Activated naive CD8-positive, alpha-beta T cell treated with anti-CD3 and anti-CD28 coated beads, Interleukin-2, amount 10 ng/mL, durations not matched to agents 7 days and 5 days (primary cell): ENCODE data around the gene MMP13. TPM values are rescaled to one million over a fixed set of nuclear protein-coding genes. Genes with fewer than 3 reads are reported as not detected.
A peak's percentile ranks its signal among the peaks of the same experiment; 100 is the strongest.

Experiments
- ATAC-seq: fragments of 150-1000 bp; cut with Tn5 transposase; one replicate; pipeline ENCODE4 v1.10.0; 2021; ENCODE audit warnings: low read depth, moderate library complexity
- POLR2A ChIA-PET: fragments of 350-600 bp; sonication (Branson Sonifier 250); formaldehyde crosslinking; loops from one replicate; lab custom pipeline; 2021; ENCODE audit warnings: antibody characterized with exemption; lab: Charles Lee
- DNase-seq: peaks from one replicate; pipeline ENCODE4 v3.0.0; 2021
- H3K27ac Mint-ChIP-seq: one replicate; pipeline ENCODE4 v1.8.0; 2022; ENCODE audit warnings: mild to moderate bottlenecking, mixed read lengths
- H3K27me3 Mint-ChIP-seq: one replicate; pipeline ENCODE4 v1.8.0; 2022; ENCODE audit warnings: mild to moderate bottlenecking, moderate library complexity, mixed read lengths
- H3K36me3 Mint-ChIP-seq: one replicate; pipeline ENCODE4 v1.8.0; 2021; ENCODE audit warnings: mild to moderate bottlenecking, mixed read lengths
- H3K4me1 Mint-ChIP-seq: one replicate; pipeline ENCODE4 v1.8.0; 2021; ENCODE audit warnings: mixed read lengths
- H3K4me3 Mint-ChIP-seq: one replicate; pipeline ENCODE4 v1.8.0; 2022; ENCODE audit warnings: mild to moderate bottlenecking, moderate library complexity, mixed read lengths
- H3K9me3 Mint-ChIP-seq: one replicate; pipeline ENCODE4 v1.8.0; 2021; ENCODE audit warnings: mixed read lengths
- total RNA-seq, 2 experiments: library from RNA; stranded (reverse); gene quantifications; one replicate each; pipeline ENCODE4 v1.2.3, GENCODE V29; 2021

Gene MMP13
- total RNA-seq, 2 experiments from 2014 or later, result not detected

DNA sequence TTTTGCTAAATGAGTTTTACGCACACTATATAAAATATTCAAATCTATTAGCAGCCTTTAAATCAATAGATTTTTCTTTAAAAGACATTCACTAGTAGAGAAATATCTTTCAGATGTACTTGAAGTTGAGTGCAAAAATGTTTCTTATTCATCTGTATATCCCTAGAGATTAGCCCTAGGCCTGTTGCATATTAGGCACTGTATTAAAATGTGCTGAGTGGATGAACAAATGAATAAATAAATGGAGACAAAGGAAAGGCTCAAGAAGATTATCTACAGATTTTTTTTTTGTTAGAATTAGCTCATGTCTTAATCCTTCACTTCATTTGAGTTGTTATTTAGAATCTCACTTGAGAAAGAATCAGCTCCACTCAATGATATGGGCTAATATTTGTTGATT lies 12.0 kb upstream of the MMP13 start:
- no peak overlapping the region for H3K4me3 Mint-ChIP-seq
- H3K27me3 Mint-ChIP-seq, result peaks cover 20% of the 10 kb centered on the region
- H3K9me3 Mint-ChIP-seq, result no peaks in the 10 kb centered on the region
- peaks cover 1% of the 10 kb centered on the region for H3K4me1 Mint-ChIP-seq
- DNase-seq (no peak), ATAC-seq (no peak)
- POLR2A ChIA-PET, result no interaction called here
- no peak overlapping the region for H3K27ac Mint-ChIP-seq
- H3K36me3 Mint-ChIP-seq, result no peaks in the 10 kb centered on the region

- POLR2A ChIA-PET, result no interaction called here
- DNase-seq (no peak), ATAC-seq (no peak)
- Mint-ChIP-seq H3K27ac (no peak overlapping the region), H3K9me3 (no peaks in the 10 kb centered on the region), H3K36me3 (no peaks in the 10 kb centered on the region), H3K27me3 (peaks cover 11% of the 10 kb centered on the region), H3K4me3 (no peak overlapping the region), H3K4me1 (no peaks in the 10 kb centered on the region)
These were observed 10.5 kb upstream of the MMP13 start for GRCh38 chr11:102966011-102966410.

GRCh38 chr11:102964867-102965266 lies 9.3 kb upstream of the MMP13 start:
- no peaks in the 10 kb centered on the region for H3K4me1 Mint-ChIP-seq
- H3K4me3 Mint-ChIP-seq, result no peak overlapping the region
- H3K9me3 Mint-ChIP-seq, result no peaks in the 10 kb centered on the region
- POLR2A ChIA-PET, result no interaction called here
- H3K27me3 Mint-ChIP-seq, result peaks cover 8% of the 10 kb centered on the region
- no peaks in the 10 kb centered on the region for H3K36me3 Mint-ChIP-seq
- H3K27ac Mint-ChIP-seq, result no peak overlapping the region
- DNase-seq, result no peak
- no peak for ATAC-seq

DNA sequence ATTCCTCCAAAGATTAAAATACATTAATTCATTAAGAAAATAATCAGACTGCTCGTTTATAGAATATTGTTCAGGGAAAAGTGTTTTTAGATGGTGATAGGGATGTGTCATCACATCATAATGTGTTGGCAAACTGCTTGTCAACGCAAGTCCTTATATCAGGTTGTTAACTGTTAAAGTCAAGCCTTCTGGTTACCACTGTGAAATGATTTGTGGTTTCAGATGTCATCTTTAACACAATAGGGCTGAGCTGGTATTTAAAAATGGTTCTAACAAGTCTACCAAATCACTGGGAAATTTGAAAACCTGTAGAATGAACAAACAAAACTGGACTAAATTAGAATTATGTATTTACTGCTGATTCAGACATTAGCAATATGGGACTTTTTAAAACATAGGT lies 2.4 kb upstream of the MMP13 start:
- Mint-ChIP-seq H3K27ac (no peak overlapping the region), H3K4me1 (no peaks in the 10 kb centered on the region), H3K36me3 (no peaks in the 10 kb centered on the region), H3K4me3 (no peak overlapping the region), H3K9me3 (no peaks in the 10 kb centered on the region), H3K27me3 (peaks cover 2% of the 10 kb centered on the region)
- no peak for ATAC-seq
- no peak for DNase-seq
- POLR2A ChIA-PET, result no interaction called here

- H3K36me3 Mint-ChIP-seq, result no peaks in the 10 kb centered on the region
- no peak overlapping the region for H3K27ac Mint-ChIP-seq
- H3K27me3 Mint-ChIP-seq, result peaks cover 4% of the 10 kb centered on the region
- no peaks in the 10 kb centered on the region for H3K4me1 Mint-ChIP-seq
- ATAC-seq (no peak), DNase-seq (no peak)
- H3K9me3 Mint-ChIP-seq, result no peaks in the 10 kb centered on the region
- H3K4me3 Mint-ChIP-seq, result no peak overlapping the region
- POLR2A ChIA-PET, result no interaction called here
These were observed 4.9 kb downstream of the MMP13 start for GRCh38 chr11:102950622-102951081.

DNA sequence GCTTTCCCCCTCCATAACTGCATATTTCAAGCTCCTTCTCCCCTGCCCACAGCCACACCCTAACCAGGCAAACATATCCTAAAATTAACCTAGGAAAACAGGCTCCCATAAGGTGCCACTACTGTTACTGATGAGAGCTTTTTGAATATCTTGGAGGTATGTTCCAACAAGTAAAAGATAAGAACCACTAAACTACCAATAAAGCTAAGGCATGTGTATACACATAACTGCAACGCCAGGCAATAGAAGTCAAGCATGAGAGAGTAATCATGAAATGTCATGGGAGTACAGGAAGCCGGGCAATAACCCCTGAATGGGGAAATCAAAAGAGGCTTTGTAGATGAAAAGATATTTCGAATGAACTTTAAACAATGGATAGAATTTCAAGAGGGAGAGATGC lies 9.3 kb downstream of the MMP13 start:
- Mint-ChIP-seq H3K27me3 (peaks cover 8% of the 10 kb centered on the region), H3K4me1 (no peaks in the 10 kb centered on the region), H3K27ac (no peak overlapping the region), H3K36me3 (no peaks in the 10 kb centered on the region), H3K9me3 (no peaks in the 10 kb centered on the region), H3K4me3 (no peak overlapping the region)
- POLR2A ChIA-PET, result no interaction called here
- DNase-seq (no peak), ATAC-seq (no peak)

DNA sequence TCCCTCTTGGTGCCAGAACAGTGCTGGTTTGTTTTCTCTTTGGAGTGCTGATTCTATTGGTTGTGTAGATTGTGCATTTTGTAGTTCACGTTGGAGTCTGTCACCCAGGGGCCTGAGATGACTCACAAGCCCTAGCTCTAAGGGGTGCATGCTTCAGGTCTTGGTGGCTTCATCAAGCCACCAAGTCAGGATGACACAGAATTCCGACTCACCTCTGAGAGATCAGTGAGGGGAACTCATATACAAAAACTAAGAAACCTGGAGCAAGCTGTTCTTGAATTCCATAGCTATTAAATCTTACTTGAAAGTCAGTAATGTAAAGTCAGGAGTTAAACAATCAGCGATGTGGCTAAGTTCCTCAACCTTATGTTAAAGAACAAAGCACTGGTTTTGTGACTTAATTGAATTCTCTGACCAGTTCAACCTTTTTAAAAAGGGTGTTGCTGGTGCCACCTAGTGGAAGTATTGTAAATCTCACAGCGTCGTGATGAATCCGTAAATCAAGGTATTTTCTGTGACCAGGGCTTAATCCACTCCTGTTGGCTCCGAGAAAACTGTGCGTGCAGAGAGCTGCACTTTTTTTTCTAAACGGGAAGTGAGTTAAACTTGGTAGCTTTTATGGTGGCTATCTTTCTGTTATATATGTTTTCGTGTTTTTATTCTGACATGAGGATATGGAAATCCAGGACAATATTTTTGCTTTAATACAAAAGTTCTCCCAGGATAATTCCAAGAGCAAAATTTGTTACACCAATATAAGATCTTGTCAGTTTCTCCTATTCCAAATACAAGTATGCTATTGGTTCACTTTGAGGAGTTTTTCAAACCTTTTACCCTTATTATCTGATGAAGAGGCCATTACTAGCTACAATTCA lies 14.6 kb downstream of the MMP13 start:
- peaks cover 2% of the 10 kb centered on the region for H3K4me1 Mint-ChIP-seq
- H3K27me3 Mint-ChIP-seq, result peaks cover 8% of the 10 kb centered on the region
- H3K27ac Mint-ChIP-seq, result no peak overlapping the region
- DNase-seq, result no peak
- POLR2A ChIA-PET, result no interaction called here
- H3K36me3 Mint-ChIP-seq, result no peaks in the 10 kb centered on the region
- H3K4me3 Mint-ChIP-seq, result no peak overlapping the region
- H3K9me3 Mint-ChIP-seq, result peaks cover 3% of the 10 kb centered on the region
- peak; percentile 66 for ATAC-seq

DNA sequence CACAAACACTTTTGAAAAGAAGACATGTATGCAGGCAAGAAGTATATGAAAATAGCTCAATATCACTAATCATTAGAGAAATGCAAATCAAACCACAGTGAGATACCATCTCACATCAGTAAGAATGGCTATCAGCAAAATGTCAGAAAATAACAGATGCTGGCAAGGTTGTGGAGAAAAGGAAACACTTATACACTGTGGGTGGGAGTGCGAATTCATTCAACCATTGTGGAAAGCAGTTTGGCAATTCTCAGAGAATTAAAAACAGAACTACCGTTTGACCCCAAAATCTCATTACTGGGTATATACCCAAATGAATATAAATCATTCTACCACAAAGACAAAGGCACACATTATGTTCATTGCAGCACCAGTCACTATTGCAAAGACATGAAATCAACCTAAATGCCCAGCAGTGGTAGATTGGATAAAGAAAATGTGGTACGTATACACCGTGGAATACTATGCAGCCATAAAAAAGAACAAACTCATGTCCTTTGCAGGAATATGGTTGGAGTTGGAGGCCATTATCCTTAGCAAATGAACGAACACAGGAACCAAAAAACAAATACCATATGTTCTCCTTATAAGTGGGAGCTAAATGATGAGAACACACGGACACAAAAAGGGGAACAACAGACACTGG lies 18.5 kb downstream of the MMP13 start:
- Mint-ChIP-seq H3K27ac (no peak overlapping the region), H3K36me3 (no peaks in the 10 kb centered on the region), H3K27me3 (peaks cover 6% of the 10 kb centered on the region), H3K4me1 (peaks cover 2% of the 10 kb centered on the region), H3K4me3 (no peak overlapping the region), H3K9me3 (peaks cover 3% of the 10 kb centered on the region)
- DNase-seq, result no peak
- POLR2A ChIA-PET, result no interaction called here
- ATAC-seq, result no peak

DNA sequence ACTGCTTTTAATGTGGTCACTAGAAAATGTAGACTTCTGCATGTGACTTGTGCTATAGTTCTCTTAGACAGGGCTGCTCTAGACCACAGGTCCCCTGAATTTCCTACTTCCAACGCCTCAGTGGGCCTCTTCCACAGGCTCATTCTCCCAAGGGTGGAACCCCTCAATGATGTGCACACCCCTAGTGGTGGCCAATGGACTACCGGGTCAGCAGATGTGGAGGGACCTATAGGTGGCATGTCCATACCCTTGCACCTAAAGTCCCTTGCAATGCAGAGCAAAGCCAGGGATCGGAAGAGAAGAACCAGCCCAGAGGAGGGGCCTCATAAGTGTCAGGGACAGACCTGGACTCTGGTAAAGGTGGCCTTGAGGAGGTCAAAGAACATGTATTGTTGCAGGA lies 20.0 kb downstream of the MMP13 start:
- no peaks in the 10 kb centered on the region for H3K4me1 Mint-ChIP-seq
- POLR2A ChIA-PET, result interaction anchor here (0.7 kb wide), 1 partner anchor 215 kb away, joined by 3 read pairs; no protein-coding TSS in a partner anchor

GRCh38 chr11:102934735-102935134 lies 20.8 kb downstream of the MMP13 start:
- Mint-ChIP-seq H3K36me3 (no peaks in the 10 kb centered on the region), H3K27ac (no peak overlapping the region), H3K27me3 (peaks cover 3% of the 10 kb centered on the region), H3K9me3 (peaks cover 3% of the 10 kb centered on the region), H3K4me3 (no peak overlapping the region), H3K4me1 (no peaks in the 10 kb centered on the region)
- DNase-seq, result no peak
- no peak for ATAC-seq
- POLR2A ChIA-PET, result interaction anchor here (0.7 kb wide), 1 partner anchor 215 kb away, joined by 3 read pairs; no protein-coding TSS in a partner anchor

More for the DNA sequence above, 20.0 kb downstream of the MMP13 start:
- DNase-seq, result no peak
- peaks cover 3% of the 10 kb centered on the region for H3K9me3 Mint-ChIP-seq
- H3K36me3 Mint-ChIP-seq, result no peaks in the 10 kb centered on the region
- no peak overlapping the region for H3K4me3 Mint-ChIP-seq
- no peak for ATAC-seq
- no peak overlapping the region for H3K27ac Mint-ChIP-seq
- H3K27me3 Mint-ChIP-seq, result peaks cover 3% of the 10 kb centered on the region

DNA sequence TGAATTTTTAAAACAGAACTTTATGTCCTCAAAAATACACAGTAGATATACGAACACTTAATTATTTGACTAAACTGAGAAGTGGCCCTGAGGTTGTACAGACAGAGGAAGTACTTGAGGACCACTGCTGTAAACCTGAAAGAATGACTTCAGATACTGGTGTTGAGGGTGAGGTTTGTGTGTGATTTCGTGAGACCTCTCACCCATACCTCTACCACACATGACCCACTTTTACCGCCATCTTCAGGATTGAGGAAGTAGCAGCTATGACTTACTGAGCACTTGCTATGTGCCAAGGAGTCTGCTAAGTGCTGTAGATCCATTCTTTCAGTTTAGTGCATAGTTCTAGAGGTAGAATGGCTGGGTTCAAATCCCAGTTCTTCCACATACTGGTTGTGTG lies 21.9 kb downstream of the MMP13 start:
- no peaks in the 10 kb centered on the region for H3K4me1 Mint-ChIP-seq
- DNase-seq (no peak), ATAC-seq (no peak)
- no peaks in the 10 kb centered on the region for H3K36me3 Mint-ChIP-seq
- POLR2A ChIA-PET, result no interaction called here
- H3K27ac Mint-ChIP-seq, result no peak overlapping the region
- H3K9me3 Mint-ChIP-seq, result peaks cover 3% of the 10 kb centered on the region
- no peaks in the 10 kb centered on the region for H3K27me3 Mint-ChIP-seq
- H3K4me3 Mint-ChIP-seq, result no peak overlapping the region

GRCh38 chr11:102932678-102933077 lies 22.9 kb downstream of the MMP13 start:
- Mint-ChIP-seq H3K9me3 (peaks cover 3% of the 10 kb centered on the region), H3K4me1 (no peaks in the 10 kb centered on the region), H3K4me3 (no peak overlapping the region), H3K36me3 (no peaks in the 10 kb centered on the region), H3K27ac (no peak overlapping the region), H3K27me3 (no peaks in the 10 kb centered on the region)
- POLR2A ChIA-PET, result no interaction called here
- DNase-seq (no peak), ATAC-seq (no peak)

GRCh38 chr11:102930451-102930850 lies 25.1 kb downstream of the MMP13 start:
- no peak overlapping the region for H3K27ac Mint-ChIP-seq
- H3K9me3 Mint-ChIP-seq, result no peaks in the 10 kb centered on the region
- H3K27me3 Mint-ChIP-seq, result no peaks in the 10 kb centered on the region
- H3K4me1 Mint-ChIP-seq, result no peaks in the 10 kb centered on the region
- no peak for ATAC-seq
- H3K4me3 Mint-ChIP-seq, result no peak overlapping the region
- POLR2A ChIA-PET, result no interaction called here
- no peak for DNase-seq
- no peaks in the 10 kb centered on the region for H3K36me3 Mint-ChIP-seq

- POLR2A ChIA-PET, result no interaction called here
- Mint-ChIP-seq H3K36me3 (no peaks in the 10 kb centered on the region), H3K27ac (no peak overlapping the region), H3K4me1 (no peaks in the 10 kb centered on the region), H3K27me3 (no peaks in the 10 kb centered on the region), H3K9me3 (no peaks in the 10 kb centered on the region), H3K4me3 (no peak overlapping the region)
- ATAC-seq, result no peak
- DNase-seq, result no peak
These were observed 25.6 kb downstream of the MMP13 start for GRCh38 chr11:102929972-102930371.
